Dermis microvascular lymphatic vessel endothelial cell (primary cell): Measurements from ENCODE around the gene S100PBP. TPM values are rescaled to one million over a fixed set of nuclear protein-coding genes. Genes with fewer than 3 reads are reported as not detected.
A peak's percentile ranks its signal among the peaks of the same experiment; 100 is the strongest.
"Not testable (repeated sequence)": the region's sequence is repeated elsewhere in the genome, so short reads cannot be mapped to it uniquely, and the experiment has no call there.

ENCODE experiments used
- DNase-seq, 2 donors: peaks; one replicate each; pipeline versions ENCODE4 v3.0.0 to v3.0.0-alpha.2; 2010; ENCODE audit warnings: low read depth in 2 of 2
- total RNA-seq: library from RNA; depleted of rRNA; stranded (reverse); fragments of >200 nt; gene quantifications from 2 replicates; pipeline ENCODE4 v1.2.1, GENCODE V29; 2014

S100PBP gene
- total RNA-seq, 1 donor from 2014 or later = 11.9 TPM

- DNase-seq = no peak
Observed at GRCh38 chr1:32900371-32900955, 83.0 kb downstream of the S100PBP start.

GRCh38 chr1:32900956-32901822, 83.7 kb downstream of the S100PBP start, which contains the start of gene TMEM54:
Gene TMEM54 (minus strand): TSS chr1:32901389. CDS start chr1:32901238, 151 bp downstream.
- peak in 1 of 2 donors; percentile 39 for DNase-seq

- DNase-seq = no peak
Observed at GRCh38 chr1:32901823-32902534, 84.5 kb downstream of the S100PBP start.

GRCh38 chr1:32902535-32902920, 85.1 kb downstream of the S100PBP start:
- no peak for DNase-seq

- DNase-seq = no peak
Observed at GRCh38 chr1:32903991-32904785, 86.7 kb downstream of the S100PBP start.

GRCh38 chr1:32904797-32905196, 87.3 kb downstream of the S100PBP start:
- no peak for DNase-seq

- DNase-seq = not testable (repeated sequence)
Observed at GRCh38 chr1:32905588-32905987, 88.1 kb downstream of the S100PBP start.

- no peak for DNase-seq
Observed at GRCh38 chr1:32906654-32907053, 89.2 kb downstream of the S100PBP start.

GRCh38 chr1:32907435-32907834, 90.0 kb downstream of the S100PBP start:
- no peak for DNase-seq

Other genes starting within 250 kb of the S100PBP start
- 22.5 and 25.0 TPM in 2 replicates for gene ZBTB8OS, start 167.1 kb upstream of the S100PBP start, total RNA-seq
- 118 and 181 TPM in 2 replicates for gene RBBP4, start 166.4 kb upstream of the S100PBP start, total RNA-seq
- 11.7 and 14.7 TPM in 2 replicates for gene SYNC, start 114.9 kb upstream of the S100PBP start, total RNA-seq
- gene YARS1, start 295 bp upstream of the S100PBP start, total RNA-seq = 65.2 and 73.3 TPM in 2 replicates
- gene FNDC5, start 53.3 kb downstream of the S100PBP start, total RNA-seq = 0.25 and 0.51 TPM in 2 replicates
- not detected in 2 replicates for gene HPCA, start 68.8 kb downstream of the S100PBP start, total RNA-seq
- 19.8 and 20.1 TPM in 2 replicates for gene TMEM54, start 83.7 kb downstream of the S100PBP start, total RNA-seq
- 14.2 and 16.6 TPM in 2 replicates for gene RNF19B, start 147.2 kb downstream of the S100PBP start, total RNA-seq
- gene AK2, start 219.2 kb downstream of the S100PBP start, total RNA-seq = 58.4 and 58.7 TPM in 2 replicates